ENCODE measurements around the gene CYP2W1. TPM values are rescaled to one million over a fixed set of nuclear protein-coding genes. Genes with fewer than 3 reads are reported as not detected.
A peak's percentile ranks its signal among the peaks of the same experiment; 100 is the strongest.

The CYP2W1 gene, protein sequence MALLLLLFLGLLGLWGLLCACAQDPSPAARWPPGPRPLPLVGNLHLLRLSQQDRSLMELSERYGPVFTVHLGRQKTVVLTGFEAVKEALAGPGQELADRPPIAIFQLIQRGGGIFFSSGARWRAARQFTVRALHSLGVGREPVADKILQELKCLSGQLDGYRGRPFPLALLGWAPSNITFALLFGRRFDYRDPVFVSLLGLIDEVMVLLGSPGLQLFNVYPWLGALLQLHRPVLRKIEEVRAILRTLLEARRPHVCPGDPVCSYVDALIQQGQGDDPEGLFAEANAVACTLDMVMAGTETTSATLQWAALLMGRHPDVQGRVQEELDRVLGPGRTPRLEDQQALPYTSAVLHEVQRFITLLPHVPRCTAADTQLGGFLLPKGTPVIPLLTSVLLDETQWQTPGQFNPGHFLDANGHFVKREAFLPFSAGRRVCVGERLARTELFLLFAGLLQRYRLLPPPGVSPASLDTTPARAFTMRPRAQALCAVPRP
- total RNA-seq = not detected in 3 replicates
- long read RNA-seq = 0 reads

DNA sequence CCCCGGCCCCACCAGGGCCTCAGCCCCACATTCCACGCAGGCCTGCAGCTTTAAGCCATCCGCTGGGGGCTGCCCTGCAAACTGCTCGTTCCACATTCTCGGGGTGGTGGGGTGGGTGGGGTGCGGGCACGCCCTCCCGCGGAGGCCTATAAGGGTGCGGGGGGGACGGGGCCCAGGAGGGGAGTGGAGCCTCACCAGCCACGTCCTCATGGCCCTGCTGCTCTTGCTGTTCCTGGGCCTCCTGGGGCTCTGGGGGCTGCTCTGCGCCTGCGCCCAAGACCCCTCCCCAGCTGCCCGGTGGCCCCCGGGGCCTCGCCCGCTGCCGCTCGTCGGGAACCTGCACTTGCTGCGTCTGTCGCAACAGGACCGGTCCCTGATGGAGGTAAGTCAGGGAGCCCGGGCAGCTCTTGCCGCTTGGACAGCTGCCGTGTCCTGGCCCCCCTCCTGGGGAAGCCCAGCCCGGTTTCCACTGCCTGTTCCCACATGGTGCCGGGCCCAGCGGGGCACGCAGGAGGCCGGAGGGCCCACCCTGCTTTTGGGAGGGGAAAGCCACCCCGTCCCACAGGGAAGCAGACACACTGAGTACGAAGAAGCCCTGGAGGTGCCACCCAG lies at the start of gene CYP2W1:
Gene CYP2W1, plus strand, starts transcription at position 178 of the 612 bp plus-strand sequence. Its CDS starts 31 bp downstream, at position 209.
- Mint-ChIP-seq H3K27me3 (ENCODE audit: low read depth) (no peaks in the 10 kb centered on the region), H3K9me3 (ENCODE audit: low read depth) (no peaks in the 10 kb centered on the region), H3K4me1 (ENCODE audit: low read depth) (no peaks in the 10 kb centered on the region), H3K36me3 (ENCODE audit: low read depth) (no peaks in the 10 kb centered on the region), H3K27ac (ENCODE audit: unreplicated experiment) (no peak within 1 kb of the TSS), H3K4me3 (ENCODE audit: unreplicated experiment) (no peak within 1 kb of the TSS)
- TF ChIP-seq, protein P1, sequence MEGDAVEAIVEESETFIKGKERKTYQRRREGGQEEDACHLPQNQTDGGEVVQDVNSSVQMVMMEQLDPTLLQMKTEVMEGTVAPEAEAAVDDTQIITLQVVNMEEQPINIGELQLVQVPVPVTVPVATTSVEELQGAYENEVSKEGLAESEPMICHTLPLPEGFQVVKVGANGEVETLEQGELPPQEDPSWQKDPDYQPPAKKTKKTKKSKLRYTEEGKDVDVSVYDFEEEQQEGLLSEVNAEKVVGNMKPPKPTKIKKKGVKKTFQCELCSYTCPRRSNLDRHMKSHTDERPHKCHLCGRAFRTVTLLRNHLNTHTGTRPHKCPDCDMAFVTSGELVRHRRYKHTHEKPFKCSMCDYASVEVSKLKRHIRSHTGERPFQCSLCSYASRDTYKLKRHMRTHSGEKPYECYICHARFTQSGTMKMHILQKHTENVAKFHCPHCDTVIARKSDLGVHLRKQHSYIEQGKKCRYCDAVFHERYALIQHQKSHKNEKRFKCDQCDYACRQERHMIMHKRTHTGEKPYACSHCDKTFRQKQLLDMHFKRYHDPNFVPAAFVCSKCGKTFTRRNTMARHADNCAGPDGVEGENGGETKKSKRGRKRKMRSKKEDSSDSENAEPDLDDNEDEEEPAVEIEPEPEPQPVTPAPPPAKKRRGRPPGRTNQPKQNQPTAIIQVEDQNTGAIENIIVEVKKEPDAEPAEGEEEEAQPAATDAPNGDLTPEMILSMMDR (IDR thresholded peaks at IDR 0.05) = no peak
- no peak for DNase-seq (ENCODE audit: low spot score)

DNA sequence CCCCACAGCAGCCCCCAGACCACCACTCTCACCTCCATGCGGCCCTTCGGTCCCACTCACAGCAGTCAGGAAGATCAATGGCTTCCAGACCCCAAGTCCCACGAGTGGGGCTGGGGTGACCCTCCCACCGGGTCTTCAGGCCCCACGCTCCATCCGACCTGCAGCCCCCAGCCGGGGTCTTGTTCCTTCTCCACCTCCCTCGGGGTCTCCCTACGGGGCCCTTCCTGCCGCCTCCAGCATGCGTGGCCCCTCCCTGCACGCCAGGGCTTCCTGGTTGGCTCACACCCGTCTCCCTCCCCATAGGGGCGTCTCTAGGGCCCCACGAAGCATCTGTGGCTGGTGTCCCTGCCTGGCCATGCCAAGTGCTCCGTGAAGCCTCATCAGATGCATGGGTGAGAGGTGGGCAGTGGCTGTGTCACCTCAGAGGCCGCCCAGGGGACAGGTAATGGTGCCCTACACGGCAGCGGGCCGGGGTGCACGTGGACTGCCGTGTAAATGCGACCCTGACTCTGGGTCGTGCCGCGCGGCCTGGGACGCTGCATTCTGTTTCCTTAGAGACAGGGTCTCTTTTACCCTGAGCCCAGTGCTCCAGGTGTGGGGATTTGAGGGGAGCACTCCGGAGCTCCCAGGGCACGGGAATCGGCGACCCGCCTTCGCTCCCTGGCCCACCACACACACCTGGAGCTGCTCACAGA lies 48.4 kb upstream of the CYP2W1 start:
- Mint-ChIP-seq H3K27me3 (ENCODE audit: low read depth) (peaks cover 1% of the 10 kb centered on the region), H3K27ac (ENCODE audit: unreplicated experiment) (no peak overlapping the region)

DNA sequence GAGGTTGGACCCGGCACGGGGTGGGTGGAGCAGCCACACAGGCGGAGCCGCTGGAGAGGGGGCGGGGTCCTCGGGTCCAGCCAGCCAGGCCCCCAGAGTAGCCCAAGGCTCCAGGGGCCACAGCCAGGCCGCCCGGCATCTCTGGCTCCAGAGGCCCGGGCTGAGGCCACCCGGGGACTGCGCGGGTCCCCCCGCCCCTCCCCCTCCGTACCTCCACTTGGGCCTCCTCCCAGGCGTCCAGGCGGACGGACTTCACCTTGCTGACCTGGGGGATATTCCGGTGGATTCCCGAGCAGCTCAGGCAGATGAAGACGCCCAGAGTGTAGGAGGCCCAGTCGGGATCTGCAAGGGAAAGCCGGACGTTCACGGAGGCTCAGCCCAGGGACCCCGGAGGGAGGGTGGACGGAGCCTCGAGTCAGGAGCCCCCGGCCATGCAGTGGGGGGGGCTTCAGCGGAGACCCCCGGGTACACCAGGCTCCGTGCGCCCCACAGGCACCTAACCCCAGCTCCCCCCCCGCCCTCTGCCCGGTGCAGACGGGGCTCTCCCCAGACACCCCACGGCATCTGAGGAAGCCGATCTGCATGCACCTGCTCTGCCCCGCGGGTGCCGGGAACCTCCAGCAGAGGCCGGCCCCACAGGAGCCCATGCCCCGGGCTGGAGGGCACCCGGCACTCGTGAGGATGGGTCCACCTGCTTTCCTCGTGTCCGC lies 47.7 kb upstream of the CYP2W1 start:
- H3K27me3 Mint-ChIP-seq (ENCODE audit: low read depth) = peaks cover 1% of the 10 kb centered on the region
- DNase-seq (ENCODE audit: low spot score) = peak; percentile 82
- H3K36me3 Mint-ChIP-seq (ENCODE audit: low read depth) = no peaks in the 10 kb centered on the region
- H3K4me3 Mint-ChIP-seq (ENCODE audit: unreplicated experiment) = no peak overlapping the region
- H3K9me3 Mint-ChIP-seq (ENCODE audit: low read depth) = peaks cover 4% of the 10 kb centered on the region
- H3K27ac Mint-ChIP-seq (ENCODE audit: unreplicated experiment) = no peak overlapping the region
- H3K4me1 Mint-ChIP-seq (ENCODE audit: low read depth) = peaks cover 5% of the 10 kb centered on the region
- TF ChIP-seq, protein P1 (IDR thresholded peaks at IDR 0.05) = no peak

More for the DNA sequence above, 48.4 kb upstream of the CYP2W1 start:
- peak; percentile 81 for DNase-seq (ENCODE audit: low spot score)
- TF ChIP-seq, protein P1 (IDR thresholded peaks at IDR 0.05) = no peak
- Mint-ChIP-seq H3K4me1 (ENCODE audit: low read depth) (peaks cover 5% of the 10 kb centered on the region), H3K9me3 (ENCODE audit: low read depth) (no peaks in the 10 kb centered on the region), H3K36me3 (ENCODE audit: low read depth) (no peaks in the 10 kb centered on the region), H3K4me3 (ENCODE audit: unreplicated experiment) (no peak overlapping the region)

DNA sequence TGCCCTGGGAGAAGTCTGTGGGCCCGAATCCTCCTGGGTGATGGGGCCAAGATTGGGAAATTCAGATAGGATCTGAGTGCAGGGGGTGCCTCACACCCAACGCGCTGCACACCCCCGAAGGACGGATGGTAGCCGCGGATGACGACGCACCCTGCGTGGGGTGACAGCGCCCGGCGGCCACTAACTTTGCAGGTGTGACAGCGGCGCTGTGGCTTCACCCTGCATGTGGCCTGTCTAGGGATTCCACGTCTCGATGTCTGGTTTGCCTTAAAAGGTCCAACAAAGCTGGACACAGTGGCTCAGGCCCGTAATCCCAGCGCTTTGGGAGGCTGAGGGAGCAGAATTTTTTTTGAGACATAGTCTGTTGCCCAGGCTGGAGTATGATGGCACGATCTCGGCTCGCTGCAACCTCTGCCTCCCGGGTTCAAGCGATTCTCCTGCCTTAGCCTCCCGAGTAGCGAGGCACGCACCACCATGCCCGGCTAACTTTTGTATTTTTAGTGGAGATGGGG lies 47.1 kb upstream of the CYP2W1 start:
- DNase-seq (ENCODE audit: low spot score) = no peak
- no peak overlapping the region for H3K27ac Mint-ChIP-seq (ENCODE audit: unreplicated experiment)
- TF ChIP-seq, protein P1 (IDR thresholded peaks at IDR 0.05) = no peak
- peaks cover 5% of the 10 kb centered on the region for H3K4me1 Mint-ChIP-seq (ENCODE audit: low read depth)
- H3K9me3 Mint-ChIP-seq (ENCODE audit: low read depth) = peaks cover 9% of the 10 kb centered on the region
- peaks cover 3% of the 10 kb centered on the region for H3K27me3 Mint-ChIP-seq (ENCODE audit: low read depth)
- H3K36me3 Mint-ChIP-seq (ENCODE audit: low read depth) = peaks cover under 1% of the 10 kb centered on the region
- no peak overlapping the region for H3K4me3 Mint-ChIP-seq (ENCODE audit: unreplicated experiment)
